ENCODE measurements around the gene ULK1. TPM values are rescaled to one million over a fixed set of nuclear protein-coding genes. Genes with fewer than 3 reads are reported as not detected.
"Not testable (repeated sequence)": the region's sequence is repeated elsewhere in the genome, so short reads cannot be mapped to it uniquely, and the experiment has no call there.

ULK1 gene
- total RNA-seq, 2 donors from 2014 or later, result 21.8 to 24.3 TPM

DNA sequence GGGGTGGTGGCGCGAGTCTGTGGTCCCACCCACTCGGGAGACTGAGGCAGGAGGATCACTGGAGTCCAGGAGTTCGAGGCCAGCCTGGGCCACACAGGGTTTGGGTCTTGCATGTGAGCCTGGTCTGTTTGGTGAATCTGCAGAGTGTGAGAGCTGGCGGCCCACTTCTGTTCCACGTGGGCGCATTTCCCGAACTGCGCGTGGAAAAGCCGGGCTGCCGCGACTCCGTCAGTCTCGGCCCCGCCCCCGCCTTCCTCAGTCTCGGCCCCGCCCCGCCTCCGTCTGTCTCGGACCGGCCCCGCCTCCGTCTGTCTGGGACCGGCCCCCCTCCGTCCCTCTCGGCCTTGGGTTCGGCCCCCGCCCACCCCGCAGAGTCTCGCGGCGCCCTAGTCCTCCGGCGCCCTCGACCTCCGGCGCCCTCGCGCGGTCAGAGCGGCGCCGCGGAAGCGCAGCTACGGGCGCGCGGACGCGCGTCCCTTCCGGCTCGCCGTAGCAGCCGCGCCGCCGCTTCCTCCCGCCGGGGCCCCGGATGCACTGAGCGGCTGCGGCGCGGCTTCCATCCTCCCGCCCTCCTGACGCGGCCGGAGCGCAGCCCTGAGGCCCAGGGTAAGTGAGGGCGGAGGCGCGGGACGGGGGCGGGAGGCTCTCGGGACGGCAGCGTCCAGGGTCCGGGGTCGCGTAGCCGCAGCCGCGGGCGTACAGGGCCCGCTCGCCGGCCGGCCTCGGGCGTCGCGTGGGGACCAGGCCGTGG, 55.2 kb downstream of the ULK1 start, which contains the start of gene EP400:
EP400 (plus strand) TSS at position 512 of the 751 bp plus-strand sequence. CDS start 10,678 bp downstream, outside the sequence.
- peaks cover 24 to 27% of the 10 kb centered on the region in 2 donors for H3K4me1 Mint-ChIP-seq (ENCODE audit: low read depth in 2 of 2)
- no peaks in the 10 kb centered on the region for H3K36me3 Mint-ChIP-seq
- H3K4me3 Mint-ChIP-seq, result peak within 1 kb of the TSS; percentile 89
- DNase-seq (ENCODE audit: low spot score) (peak; percentile 98), ATAC-seq (peak; percentile 97 to 98)
- no peaks in the 10 kb centered on the region for H3K9me3 Mint-ChIP-seq
- no peaks in the 10 kb centered on the region for H3K27me3 Mint-ChIP-seq
- peak within 1 kb of the TSS; percentile 81 to 84 for H3K27ac Mint-ChIP-seq

DNA sequence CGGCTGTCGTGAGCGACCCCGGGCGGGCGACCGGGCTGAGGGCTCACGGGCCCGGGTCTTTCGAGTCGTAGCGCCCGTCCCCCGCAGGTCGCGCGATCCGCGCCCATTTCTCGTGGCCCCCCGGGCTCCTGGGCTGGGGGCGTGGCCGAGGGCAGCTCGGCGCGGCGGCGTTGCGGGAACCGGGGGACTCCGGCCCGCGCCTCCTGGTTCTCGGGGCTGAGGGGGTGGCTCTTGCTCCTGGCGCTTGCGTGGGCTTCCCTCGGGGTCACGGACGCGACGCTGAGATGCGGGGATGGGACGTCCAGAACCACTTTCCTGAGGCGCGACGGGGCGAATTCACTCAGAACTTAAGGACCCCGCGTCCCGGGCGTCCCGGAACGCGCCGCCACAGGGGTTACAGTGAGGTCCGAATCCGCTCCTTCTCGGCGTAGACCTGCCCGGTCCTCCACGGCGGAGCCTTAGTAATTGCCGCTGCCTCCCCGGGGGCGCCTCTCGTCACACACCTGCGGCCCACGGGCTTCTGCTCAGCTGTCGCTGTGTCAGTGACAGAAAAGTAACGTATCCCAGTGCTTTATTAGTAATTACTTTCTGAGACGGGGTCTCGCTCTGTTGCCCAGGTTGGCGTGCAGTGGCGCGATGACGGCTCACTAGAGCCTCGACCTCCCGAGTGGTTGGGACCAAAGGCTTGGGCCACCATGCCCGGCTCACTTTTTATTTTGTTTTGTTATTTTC, 55.9 kb downstream of the ULK1 start:
- peaks cover 24 to 25% of the 10 kb centered on the region in 2 donors for H3K4me1 Mint-ChIP-seq (ENCODE audit: low read depth in 2 of 2)
- no peaks in the 10 kb centered on the region for H3K9me3 Mint-ChIP-seq
- peak overlapping the region; percentile 89 for H3K4me3 Mint-ChIP-seq
- H3K36me3 Mint-ChIP-seq, result no peaks in the 10 kb centered on the region
- H3K27me3 Mint-ChIP-seq, result no peaks in the 10 kb centered on the region
- peak overlapping the region; percentile 76 to 84 for H3K27ac Mint-ChIP-seq
- ATAC-seq (peak; percentile 24 to 32), DNase-seq (ENCODE audit: low spot score) (peak; percentile 65)

- not testable (repeated sequence) for H3K27me3 Mint-ChIP-seq; H3K36me3 Mint-ChIP-seq; H3K27ac Mint-ChIP-seq; H3K9me3 Mint-ChIP-seq; H3K4me3 Mint-ChIP-seq; DNase-seq (ENCODE audit: low spot score); ATAC-seq
- peaks cover 27 to 30% of the 10 kb centered on the region in 2 donors for H3K4me1 Mint-ChIP-seq (ENCODE audit: low read depth in 2 of 2)
These were observed 59.4 kb downstream of the ULK1 start for GRCh38 chr12:131953810-131954209.

- H3K27me3 Mint-ChIP-seq; H3K4me3 Mint-ChIP-seq; H3K36me3 Mint-ChIP-seq; DNase-seq (ENCODE audit: low spot score); H3K27ac Mint-ChIP-seq; ATAC-seq; H3K9me3 Mint-ChIP-seq: not testable (repeated sequence)
- peaks cover 33 to 35% of the 10 kb centered on the region in 2 donors for H3K4me1 Mint-ChIP-seq (ENCODE audit: low read depth in 2 of 2)
These were observed 60.0 kb downstream of the ULK1 start for GRCh38 chr12:131954460-131954859.

DNA sequence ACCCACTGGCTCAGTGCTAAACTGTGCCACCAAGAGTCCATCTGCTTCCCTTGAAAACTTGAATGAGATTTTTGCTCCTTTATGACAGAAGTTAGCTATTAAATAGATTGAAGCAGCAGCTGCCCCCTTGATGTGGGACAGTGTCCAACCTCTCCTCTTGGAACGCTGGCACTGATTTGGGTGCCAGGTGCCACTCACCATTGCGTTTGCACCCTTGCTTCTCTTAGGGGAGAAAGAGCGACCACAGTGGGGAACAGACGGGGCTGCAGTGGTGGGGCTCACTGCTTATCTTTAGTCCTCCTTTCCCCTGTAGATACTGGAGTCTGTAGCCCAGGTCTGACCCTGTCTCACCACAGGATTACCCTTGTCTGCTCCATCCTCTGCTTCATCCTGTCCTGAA, 64.7 kb downstream of the ULK1 start:
- H3K4me3 Mint-ChIP-seq, result no peak overlapping the region
- H3K27me3 Mint-ChIP-seq, result no peaks in the 10 kb centered on the region
- H3K4me1 Mint-ChIP-seq (ENCODE audit: low read depth in 2 of 2), result peaks cover 43 to 54% of the 10 kb centered on the region in 2 donors
- ATAC-seq (peak in 1 of 2 donors; percentile 28), DNase-seq (ENCODE audit: low spot score) (no peak)
- peak overlapping the region in 1 of 2 donors; percentile 50 for H3K27ac Mint-ChIP-seq
- no peaks in the 10 kb centered on the region for H3K9me3 Mint-ChIP-seq
- peaks cover 12% of the 10 kb centered on the region for H3K36me3 Mint-ChIP-seq

DNA sequence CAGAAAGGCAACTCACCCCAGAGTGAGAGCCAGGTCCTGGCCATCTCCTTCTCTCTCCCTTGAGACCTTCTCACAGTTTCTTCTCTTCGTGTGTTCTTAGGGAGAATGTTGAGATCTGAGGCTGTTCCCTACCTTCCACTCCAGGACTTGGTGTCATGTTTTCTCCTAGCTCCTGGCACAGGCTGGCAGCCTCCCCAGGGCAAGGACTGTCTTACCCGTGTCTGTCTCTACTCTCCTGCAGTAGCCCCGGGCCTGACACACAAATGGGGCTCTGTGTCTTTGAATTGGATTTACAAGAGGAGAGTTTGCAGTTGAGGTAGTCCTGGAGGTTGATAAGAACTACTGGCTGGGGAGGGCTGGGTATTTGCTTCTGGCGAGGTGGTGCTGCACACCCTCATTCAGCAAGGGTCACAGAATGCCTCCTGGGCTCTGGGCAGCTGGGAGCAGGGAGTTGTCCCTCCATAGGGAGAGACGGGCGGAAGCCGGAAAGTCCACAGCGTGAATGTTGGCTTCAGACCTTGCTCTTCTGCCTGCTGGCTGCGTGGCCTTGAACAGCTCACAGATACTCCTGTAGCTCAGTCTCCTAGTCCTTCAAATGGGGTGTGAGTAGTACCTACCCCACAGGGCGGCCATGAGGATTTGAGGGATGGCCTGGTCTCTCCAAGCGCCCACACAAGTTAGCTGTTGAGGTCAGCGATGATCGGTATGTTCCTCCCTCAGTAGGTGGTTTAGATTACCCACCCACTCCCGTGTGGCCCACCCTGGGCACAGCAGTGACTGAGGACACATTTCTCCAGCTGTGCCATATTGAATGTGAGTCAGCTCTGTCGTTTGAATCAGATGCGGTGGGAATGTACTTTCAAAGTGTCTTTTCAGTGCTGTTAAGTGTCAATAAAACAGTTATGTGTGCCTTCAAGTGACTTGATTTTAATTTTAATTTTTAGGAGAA, 65.5 kb downstream of the ULK1 start:
- ATAC-seq (no peak), DNase-seq (ENCODE audit: low spot score) (no peak)
- Mint-ChIP-seq H3K27ac (peak overlapping the region in 1 of 2 donors; percentile 50), H3K4me3 (no peak overlapping the region), H3K4me1 (ENCODE audit: low read depth in 2 of 2) (peaks cover 45 to 58% of the 10 kb centered on the region in 2 donors), H3K9me3 (no peaks in the 10 kb centered on the region), H3K27me3 (no peaks in the 10 kb centered on the region), H3K36me3 (peaks cover 12% of the 10 kb centered on the region)

DNA sequence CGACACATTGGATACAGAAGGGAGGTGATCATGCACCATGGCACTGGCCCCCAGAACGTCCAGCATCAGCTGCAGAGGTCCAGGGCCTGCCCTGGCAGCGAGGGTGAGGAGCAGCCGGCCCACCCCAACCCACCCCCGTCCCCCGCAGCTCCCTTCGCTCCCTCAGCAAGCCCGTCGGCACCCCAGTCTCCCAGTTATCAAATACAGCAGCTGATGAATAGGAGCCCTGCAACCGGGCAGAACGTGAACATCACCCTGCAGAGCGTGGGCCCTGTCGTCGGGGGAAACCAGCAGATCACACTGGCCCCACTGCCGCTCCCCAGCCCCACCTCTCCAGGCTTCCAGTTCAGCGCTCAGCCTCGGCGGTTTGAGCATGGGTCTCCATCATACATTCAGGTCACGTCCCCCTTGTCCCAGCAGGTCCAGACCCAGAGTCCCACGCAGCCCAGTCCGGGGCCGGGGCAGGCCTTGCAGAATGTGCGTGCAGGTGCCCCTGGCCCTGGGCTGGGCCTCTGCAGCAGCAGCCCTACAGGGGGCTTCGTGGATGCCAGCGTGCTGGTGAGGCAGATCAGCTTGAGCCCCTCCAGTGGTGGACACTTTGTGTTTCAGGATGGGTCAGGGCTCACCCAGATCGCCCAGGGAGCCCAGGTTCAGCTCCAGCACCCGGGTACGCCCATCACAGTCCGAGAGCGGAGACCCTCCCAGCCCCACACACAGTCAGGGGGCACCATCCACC, 66.3 kb downstream of the ULK1 start:
- not testable (repeated sequence) for H3K4me3 Mint-ChIP-seq; H3K27me3 Mint-ChIP-seq; H3K27ac Mint-ChIP-seq; DNase-seq (ENCODE audit: low spot score); H3K9me3 Mint-ChIP-seq
- peaks cover 12% of the 10 kb centered on the region for H3K36me3 Mint-ChIP-seq
- ATAC-seq, result peak in 1 of 2 donors; percentile 54
- peaks cover 49 to 58% of the 10 kb centered on the region in 2 donors for H3K4me1 Mint-ChIP-seq (ENCODE audit: low read depth in 2 of 2)

DNA sequence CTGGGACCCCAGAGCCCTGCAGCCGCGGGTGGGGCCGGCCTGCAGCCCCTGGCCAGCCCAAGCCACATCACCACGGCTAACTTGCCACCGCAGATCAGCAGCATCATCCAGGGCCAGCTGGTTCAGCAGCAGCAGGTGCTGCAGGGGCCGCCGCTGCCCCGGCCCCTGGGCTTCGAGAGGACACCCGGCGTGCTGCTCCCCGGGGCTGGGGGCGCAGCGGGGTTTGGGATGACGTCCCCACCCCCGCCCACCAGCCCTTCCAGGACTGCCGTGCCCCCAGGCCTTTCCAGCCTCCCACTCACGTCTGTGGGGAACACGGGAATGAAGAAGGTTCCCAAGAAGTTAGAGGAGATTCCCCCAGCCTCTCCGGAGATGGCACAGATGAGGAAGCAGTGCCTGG, 66.9 kb downstream of the ULK1 start:
- peak in 1 of 2 donors; percentile 24 for ATAC-seq
- not testable (repeated sequence) for DNase-seq (ENCODE audit: low spot score); H3K27ac Mint-ChIP-seq; H3K27me3 Mint-ChIP-seq; H3K9me3 Mint-ChIP-seq
- H3K4me3 Mint-ChIP-seq, result peak overlapping the region; percentile 18
- peaks cover 45 to 52% of the 10 kb centered on the region in 2 donors for H3K4me1 Mint-ChIP-seq (ENCODE audit: low read depth in 2 of 2)
- peaks cover 12% of the 10 kb centered on the region for H3K36me3 Mint-ChIP-seq

GRCh38 chr12:131962069-131962468, 67.6 kb downstream of the ULK1 start:
- Mint-ChIP-seq H3K9me3 (no peaks in the 10 kb centered on the region), H3K27ac (no peak overlapping the region), H3K4me1 (ENCODE audit: low read depth in 2 of 2) (peaks cover 45 to 47% of the 10 kb centered on the region in 2 donors), H3K36me3 (peaks cover 12% of the 10 kb centered on the region), H3K27me3 (no peaks in the 10 kb centered on the region), H3K4me3 (peak overlapping the region; percentile 18)
- DNase-seq (ENCODE audit: low spot score) (no peak), ATAC-seq (no peak)

DNA sequence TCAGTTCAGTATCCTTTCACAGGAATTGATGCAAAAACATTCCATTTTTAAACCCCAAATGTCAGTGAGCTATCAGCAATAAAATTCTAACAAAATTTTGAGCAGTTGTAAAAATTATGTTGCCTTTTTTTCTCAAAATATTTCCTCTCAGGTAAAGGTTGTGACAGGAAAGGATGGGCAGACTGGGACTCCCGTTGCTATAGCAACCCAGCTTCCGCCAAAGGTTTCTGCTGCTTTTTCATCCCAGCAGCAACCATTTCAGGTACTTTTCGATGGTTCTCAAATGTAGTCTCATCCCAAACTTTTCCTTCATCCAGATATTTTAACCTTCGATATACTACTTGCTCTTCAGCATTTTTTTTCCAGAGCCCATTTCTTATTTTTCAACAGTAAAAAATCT, 69.0 kb downstream of the ULK1 start:
- Mint-ChIP-seq H3K36me3 (peaks cover 12% of the 10 kb centered on the region), H3K4me3 (no peak overlapping the region)
- ATAC-seq, result no peak

GRCh38 chr12:131965073-131965472, 70.7 kb downstream of the ULK1 start:
- H3K27ac Mint-ChIP-seq, result no peak overlapping the region
- DNase-seq (ENCODE audit: low spot score) (no peak), ATAC-seq (no peak)
- no peak overlapping the region for H3K4me3 Mint-ChIP-seq
- H3K9me3 Mint-ChIP-seq, result no peaks in the 10 kb centered on the region
- H3K27me3 Mint-ChIP-seq, result no peaks in the 10 kb centered on the region
- peaks cover 39 to 41% of the 10 kb centered on the region in 2 donors for H3K4me1 Mint-ChIP-seq (ENCODE audit: low read depth in 2 of 2)
- H3K36me3 Mint-ChIP-seq, result peaks cover 12% of the 10 kb centered on the region

More for the DNA sequence above, 69.0 kb downstream of the ULK1 start:
- Mint-ChIP-seq H3K27me3 (no peaks in the 10 kb centered on the region), H3K27ac (no peak overlapping the region), H3K4me1 (ENCODE audit: low read depth in 2 of 2) (peaks cover 44 to 47% of the 10 kb centered on the region in 2 donors), H3K9me3 (no peaks in the 10 kb centered on the region)
- no peak for DNase-seq (ENCODE audit: low spot score)

DNA sequence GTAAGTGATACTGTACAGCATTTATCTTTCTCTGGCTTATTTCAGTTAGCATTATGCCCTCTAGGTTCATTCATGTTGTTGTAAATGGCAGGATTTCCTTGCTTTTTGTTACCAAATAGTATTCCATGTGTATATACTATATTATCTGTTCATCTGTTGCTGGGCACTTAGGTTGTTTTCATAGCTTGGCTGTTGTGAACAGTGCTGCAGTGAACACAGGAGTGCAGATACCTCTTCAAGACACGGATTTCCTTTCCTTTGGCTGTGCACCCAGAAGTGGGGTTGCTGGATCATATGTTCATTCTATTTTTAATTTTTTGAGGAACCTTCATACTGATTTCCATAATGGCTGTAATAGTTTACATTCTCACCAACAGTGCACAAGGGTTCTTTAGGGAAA, 76.8 kb downstream of the ULK1 start:
- no peak for ATAC-seq
- no peak overlapping the region for H3K27ac Mint-ChIP-seq
- no peaks in the 10 kb centered on the region for H3K36me3 Mint-ChIP-seq
- H3K4me1 Mint-ChIP-seq (ENCODE audit: low read depth in 2 of 2), result peaks cover 14 to 22% of the 10 kb centered on the region in 2 donors
- no peaks in the 10 kb centered on the region for H3K9me3 Mint-ChIP-seq
- no peaks in the 10 kb centered on the region for H3K27me3 Mint-ChIP-seq
- DNase-seq (ENCODE audit: low spot score), result no peak
- no peak overlapping the region for H3K4me3 Mint-ChIP-seq
